Panc1 (cell line): ENCODE results near the gene ZFX. TPM values are rescaled to one million over a fixed set of nuclear protein-coding genes. Genes with fewer than 3 reads are reported as not detected.
A peak's percentile ranks its signal among the peaks of the same experiment; 100 is the strongest.

Source experiments
- ATAC-seq: fragments of 200-7000 bp; cut with Tn5 transposase; 2 replicates; pipeline ENCODE4 v1.9.1; 2020; ENCODE audit warnings: mild to moderate bottlenecking, moderate library complexity
- BruUV-seq: library from RNA; stranded (reverse); fragments of 400-500 nt; replicated peaks from 2 replicates; lab custom pipeline; 2021; lab: Mats Ljungman, UMichigan
- CTCF ChIA-PET: fragments of 300-600 bp; sonication (Branson Sonifier 250); formaldehyde crosslinking; loops from one replicate; lab custom pipeline; 2022; ENCODE audit warnings: antibody characterized with exemption; lab: Charles Lee
- POLR2A ChIA-PET: fragments of 300-600 bp; sonication (Branson Sonifier 250); formaldehyde crosslinking; loops from one replicate; lab custom pipeline; 2022; ENCODE audit warnings: antibody characterized with exemption; lab: Charles Lee
- DNase-seq: peaks from one replicate; pipeline ENCODE4 v3.0.0-alpha.2; 2010; ENCODE audit warnings: low read depth, low spot score
- H3K27ac ChIP-seq: 2 replicates; pipeline ENCODE4 v1.5.1; 2011; ENCODE audit warnings: mild to moderate bottlenecking, low read length, inconsistent platforms
- H3K27me3 ChIP-seq: fragments of 200-500 bp; sonication (Bioruptor generic); 2 replicates; pipeline ENCODE4 v1.6.0; 2014; ENCODE audit warnings: low read length, inconsistent platforms; ENCODE audit not compliant: control insufficient read depth, insufficient read depth
- H3K36me3 ChIP-seq: fragments of 200-500 bp; sonication (Bioruptor generic); 2 replicates; pipeline ENCODE4 v1.5.1; 2014; ENCODE audit warnings: inconsistent platforms, mild to moderate bottlenecking, low read length, moderate library complexity; ENCODE audit not compliant: control insufficient read depth, insufficient read depth
- H3K4me1 ChIP-seq: 2 replicates; pipeline ENCODE4 v1.5.1; 2011; ENCODE audit warnings: inconsistent platforms, mild to moderate bottlenecking, low read length, moderate library complexity; ENCODE audit not compliant: control insufficient read depth, insufficient read depth
- H3K4me3 ChIP-seq, 2 experiments: 2 replicates each; pipeline ENCODE4 v1.5.1; 2011 to 2012; ENCODE audit warnings: low read depth in 2 of 2, low read length in 2 of 2, mild to moderate bottlenecking in 2 of 2, inconsistent platforms in 1 of 2, moderate library complexity in 1 of 2
- H3K9me3 ChIP-seq: fragments of 200-500 bp; sonication (Bioruptor generic); 2 replicates; pipeline ENCODE4 v1.5.1; 2014; ENCODE audit warnings: low read depth, mild to moderate bottlenecking, inconsistent platforms, low read length, moderate library complexity; ENCODE audit not compliant: control insufficient read depth, insufficient read depth
- POLR2AphosphoS5 ChIP-seq: IDR thresholded peaks from 2 replicates; pipeline ENCODE4 v1.6.1; 2012; ENCODE audit warnings: mild to moderate bottlenecking, low read depth, low read length, moderate library complexity
- TCF7L2 ChIP-seq: IDR thresholded peaks from 2 replicates; pipeline ENCODE4 v1.6.1; 2011; ENCODE audit warnings: mild to moderate bottlenecking, low read depth, low read length, inconsistent platforms
- in situ Hi-C: cut with HindIII; loops from 2 replicates; pipeline ENCODE4 v1.10.0; 2016; ENCODE audit warnings: low sequenced_read_pairs, low pct_unique_long_range_greater_than_20kb
- intact Hi-C: fragments of 100-400 bp; cut with micrococcal nuclease; formaldehyde crosslinking; loops from one replicate; pipeline ENCODE4 v1.10.0; 2022; ENCODE audit not compliant: unreplicated experiment
- total RNA-seq: library from RNA; stranded (reverse); gene quantifications from one replicate; pipeline ENCODE4 v1.2.1, GENCODE V29; 2021; ENCODE audit not compliant: unreplicated experiment
- TF ChIP-seq, protein P1 (sequence below), 2 experiments: IDR thresholded peaks; 2 replicates each; pipeline ENCODE4 v1.6.1; 2011 to 2012; ENCODE audit warnings: low read depth in 2 of 2, control low read depth in 1 of 2, low read length in 1 of 2, mild to moderate bottlenecking in 1 of 2, moderate library complexity in 1 of 2; ENCODE audit not compliant: insufficient read depth in 1 of 2

ZFX gene
- total RNA-seq, 1 experiment from 2014 or later: 38.7 TPM

DNA sequence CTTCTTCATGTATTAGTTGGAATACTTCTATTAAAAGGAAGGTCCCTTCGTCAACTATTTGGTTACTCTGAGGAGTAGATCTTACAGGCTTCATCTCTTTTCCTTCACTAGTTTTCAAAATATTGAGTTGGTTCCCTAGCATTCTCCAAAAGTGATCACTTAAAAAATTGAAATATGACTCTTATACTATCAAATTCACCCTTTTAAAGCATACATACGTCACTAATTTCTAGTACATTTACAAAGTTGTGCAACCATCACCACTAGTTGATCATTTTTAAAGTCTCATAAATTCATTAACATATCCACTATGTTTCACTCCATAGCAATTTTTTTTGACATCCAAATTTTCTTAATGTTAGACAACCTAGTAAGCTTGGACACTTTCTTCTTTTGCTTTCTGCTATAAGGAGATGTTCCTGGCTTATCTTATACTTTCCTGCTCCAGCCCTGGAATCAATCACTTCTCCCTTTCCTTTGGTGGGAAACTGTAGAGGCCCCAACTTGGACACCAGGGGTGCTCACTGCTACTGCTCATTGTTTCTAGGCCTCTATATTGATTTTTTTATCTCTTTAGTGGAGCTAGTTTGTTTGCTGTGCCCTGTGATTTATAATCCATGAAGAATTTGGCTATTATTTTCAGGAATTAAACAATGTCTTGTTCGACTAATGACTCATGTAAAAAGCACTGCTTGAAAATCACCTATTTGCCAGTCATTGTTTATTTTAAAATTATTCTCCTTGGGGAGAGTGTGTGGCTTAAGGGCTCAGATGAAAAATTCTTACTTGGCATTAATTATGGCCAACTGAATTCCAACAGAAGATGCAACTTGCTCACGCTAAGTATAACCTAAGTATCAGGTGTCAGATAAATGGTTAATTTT is 4.0 kb upstream of the ZFX start:
- ATAC-seq (peak; percentile 67), DNase-seq (no peak)
- H3K27me3 ChIP-seq: no peaks in the 10 kb centered on the region
- in situ Hi-C loops: no loop called here
- peaks cover 19% of the 10 kb centered on the region; the same call in 1 of the 2 replicates for H3K4me1 ChIP-seq
- POLR2A ChIA-PET: interaction anchor here (0.7 kb wide), 1 partner anchor 322 kb away, joined by 5 read pairs; no protein-coding TSS in a partner anchor
- H3K9me3 ChIP-seq: no peaks in the 10 kb centered on the region
- H3K27ac ChIP-seq: peak overlapping the region; percentile 92
- intact Hi-C loops: no loop called here
- no TSS peak for BruUV-seq
- H3K4me3 ChIP-seq: no peak overlapping the region
- no peaks in the 10 kb centered on the region for H3K36me3 ChIP-seq
- peak; percentile 43; the same call in 1 of the 2 replicates for TF ChIP-seq POLR2AphosphoS5
- TF ChIP-seq, protein P1, sequence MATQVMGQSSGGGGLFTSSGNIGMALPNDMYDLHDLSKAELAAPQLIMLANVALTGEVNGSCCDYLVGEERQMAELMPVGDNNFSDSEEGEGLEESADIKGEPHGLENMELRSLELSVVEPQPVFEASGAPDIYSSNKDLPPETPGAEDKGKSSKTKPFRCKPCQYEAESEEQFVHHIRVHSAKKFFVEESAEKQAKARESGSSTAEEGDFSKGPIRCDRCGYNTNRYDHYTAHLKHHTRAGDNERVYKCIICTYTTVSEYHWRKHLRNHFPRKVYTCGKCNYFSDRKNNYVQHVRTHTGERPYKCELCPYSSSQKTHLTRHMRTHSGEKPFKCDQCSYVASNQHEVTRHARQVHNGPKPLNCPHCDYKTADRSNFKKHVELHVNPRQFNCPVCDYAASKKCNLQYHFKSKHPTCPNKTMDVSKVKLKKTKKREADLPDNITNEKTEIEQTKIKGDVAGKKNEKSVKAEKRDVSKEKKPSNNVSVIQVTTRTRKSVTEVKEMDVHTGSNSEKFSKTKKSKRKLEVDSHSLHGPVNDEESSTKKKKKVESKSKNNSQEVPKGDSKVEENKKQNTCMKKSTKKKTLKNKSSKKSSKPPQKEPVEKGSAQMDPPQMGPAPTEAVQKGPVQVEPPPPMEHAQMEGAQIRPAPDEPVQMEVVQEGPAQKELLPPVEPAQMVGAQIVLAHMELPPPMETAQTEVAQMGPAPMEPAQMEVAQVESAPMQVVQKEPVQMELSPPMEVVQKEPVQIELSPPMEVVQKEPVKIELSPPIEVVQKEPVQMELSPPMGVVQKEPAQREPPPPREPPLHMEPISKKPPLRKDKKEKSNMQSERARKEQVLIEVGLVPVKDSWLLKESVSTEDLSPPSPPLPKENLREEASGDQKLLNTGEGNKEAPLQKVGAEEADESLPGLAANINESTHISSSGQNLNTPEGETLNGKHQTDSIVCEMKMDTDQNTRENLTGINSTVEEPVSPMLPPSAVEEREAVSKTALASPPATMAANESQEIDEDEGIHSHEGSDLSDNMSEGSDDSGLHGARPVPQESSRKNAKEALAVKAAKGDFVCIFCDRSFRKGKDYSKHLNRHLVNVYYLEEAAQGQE (IDR thresholded peaks at IDR 0.05; ENCODE audit: insufficient read depth in 1 of 2, low read depth in 2 of 2, low read length in 1 of 2): no peak
- CTCF ChIA-PET: no interaction called here

DNA sequence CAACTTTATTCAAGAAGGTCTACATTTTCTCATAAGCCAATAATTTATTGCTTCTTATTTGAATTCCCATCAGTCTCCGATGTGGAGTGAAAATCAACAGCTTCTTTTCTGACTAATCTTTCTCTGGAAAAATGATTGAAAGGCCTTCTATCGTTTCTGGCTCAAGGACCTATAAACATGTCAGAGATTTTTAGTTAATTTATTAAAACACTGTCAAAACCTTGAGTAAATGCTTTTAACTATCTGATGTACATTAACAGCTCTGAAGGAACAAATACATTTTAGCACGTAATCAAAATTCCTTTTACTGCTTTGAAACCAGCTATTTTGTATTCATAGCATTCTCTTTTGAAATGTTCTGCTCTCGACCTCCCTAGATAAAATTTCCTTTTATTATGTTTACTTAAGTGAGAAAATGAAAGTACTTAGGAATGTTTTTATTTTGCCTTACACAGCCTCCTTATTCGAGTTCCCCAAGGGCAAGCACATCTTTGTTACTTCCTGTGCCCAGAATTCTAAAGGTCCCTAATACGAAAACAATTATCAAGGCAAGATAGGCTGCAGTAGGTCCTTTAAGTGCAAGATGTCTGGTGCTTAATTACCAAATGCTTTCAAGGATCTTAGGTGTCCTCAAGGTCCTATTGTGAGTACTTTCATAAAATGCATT is 3.1 kb upstream of the ZFX start:
- in situ Hi-C loops: no loop called here
- ChIA-PET POLR2A (interaction anchor here (0.7 kb wide), 1 partner anchor 323 kb away, joined by 5 read pairs; no protein-coding TSS in a partner anchor), CTCF (no interaction called here)
- ATAC-seq (no peak), DNase-seq (no peak)
- Histone ChIP-seq H3K9me3 (no peaks in the 10 kb centered on the region), H3K4me3 (peak overlapping the region; percentile 9 to 24; a peak in 2 of 4 replicates), H3K36me3 (no peaks in the 10 kb centered on the region), H3K27me3 (no peaks in the 10 kb centered on the region), H3K27ac (peak overlapping the region; percentile 92), H3K4me1 (peaks cover 19% of the 10 kb centered on the region; the same call in 1 of the 2 replicates)
- intact Hi-C loops: no loop called here
- BruUV-seq: no TSS peak
- peak; percentile 79 for TF ChIP-seq TCF7L2
- no peak for TF ChIP-seq POLR2AphosphoS5
- TF ChIP-seq, protein P1 (IDR thresholded peaks at IDR 0.05; ENCODE audit: insufficient read depth in 1 of 2, low read depth in 2 of 2, low read length in 1 of 2): no peak
